ENCODE measurements around the gene ARMH2. TPM values are rescaled to one million over a fixed set of nuclear protein-coding genes. Genes with fewer than 3 reads are reported as not detected.

The ARMH2 gene
- total and polyA plus RNA-seq, 12 donors: 0.39 TPM; not detected in 11

- H3K4me3 ChIP-seq: no peak overlapping the region
- WGBS, 4 donors: 74 to 81% (median 77%) methylated on average over 10 of the region's 10 CpGs
- H3K4me1 ChIP-seq (replicated peaks in 1 of 2): no peaks in the 10 kb centered on the region
- intact Hi-C loops (cut with DNase I): no loop called here
- TF ChIP-seq CTCF (IDR thresholded peaks at IDR 0.05) (no peak), POLR2A (IDR thresholded peaks at IDR 0.05) (no peak)
- DNase-seq: no peak
- no peaks in the 10 kb centered on the region for H3K36me3 ChIP-seq (replicated peaks in 1 of 2)
- no peaks in the 10 kb centered on the region for H3K27me3 ChIP-seq
- H3K9me3 ChIP-seq (replicated peaks in 1 of 3): no peaks in the 10 kb centered on the region
- no peak overlapping the region for H3K27ac ChIP-seq
Measured at GRCh38 chr6:24831771-24832716, 33.3 kb upstream of the ARMH2 start.

GRCh38 chr6:24829657-24830056, 30.9 kb upstream of the ARMH2 start:
- Histone ChIP-seq H3K36me3 (replicated peaks in 1 of 2) (no peaks in the 10 kb centered on the region), H3K27me3 (no peaks in the 10 kb centered on the region), H3K4me1 (replicated peaks in 1 of 2) (no peaks in the 10 kb centered on the region), H3K9me3 (replicated peaks in 1 of 3) (peaks cover 0 to 5% (median 0%) of the 10 kb centered on the region in 3 donors), H3K4me3 (no peak overlapping the region), H3K27ac (no peak overlapping the region)
- WGBS, 4 donors: 88 to 94% (median 91%) methylated on average over 3 of the region's 3 CpGs
- intact Hi-C loops (cut with DNase I): no loop called here
- no peak for DNase-seq
- no peak for TF ChIP-seq CTCF (IDR thresholded peaks at IDR 0.05)
- TF ChIP-seq POLR2A (IDR thresholded peaks at IDR 0.05): no peak

GRCh38 chr6:24827970-24828369, 29.3 kb upstream of the ARMH2 start:
- WGBS, 4 donors: 79 to 92% (median 85%) methylated on average over 8 of the region's 8 CpGs
- no peak for DNase-seq
- TF ChIP-seq POLR2A (IDR thresholded peaks at IDR 0.05) (no peak), CTCF (IDR thresholded peaks at IDR 0.05) (no peak)

GRCh38 chr6:24827162-24827561, 28.4 kb upstream of the ARMH2 start:
- Histone ChIP-seq H3K4me1 (replicated peaks in 1 of 2) (no peaks in the 10 kb centered on the region), H3K27me3 (no peaks in the 10 kb centered on the region), H3K4me3 (no peak overlapping the region), H3K9me3 (replicated peaks in 1 of 3) (peaks cover 0 to 5% (median 0%) of the 10 kb centered on the region in 3 donors), H3K27ac (no peak overlapping the region), H3K36me3 (replicated peaks in 1 of 2) (no peaks in the 10 kb centered on the region)
- no peak for TF ChIP-seq CTCF (IDR thresholded peaks at IDR 0.05)
- TF ChIP-seq POLR2A (IDR thresholded peaks at IDR 0.05): no peak
- WGBS, 4 donors: 88 to 100% (median 95%) methylated on average over 3 of the region's 3 CpGs
- intact Hi-C loops (cut with DNase I): no loop called here
- no peak for DNase-seq

More at GRCh38 chr6:24827970-24828369, 29.3 kb upstream of the ARMH2 start:
- no peaks in the 10 kb centered on the region for H3K27me3 ChIP-seq
- intact Hi-C loops (cut with DNase I): no loop called here
- H3K36me3 ChIP-seq (replicated peaks in 1 of 2): no peaks in the 10 kb centered on the region
- no peak overlapping the region for H3K27ac ChIP-seq
- H3K4me1 ChIP-seq (replicated peaks in 1 of 2): no peaks in the 10 kb centered on the region
- no peak overlapping the region for H3K4me3 ChIP-seq
- H3K9me3 ChIP-seq (replicated peaks in 1 of 3): peaks cover 0 to 5% (median 0%) of the 10 kb centered on the region in 3 donors
